ENCODE results near the gene PACSIN2. TPM values are rescaled to one million over a fixed set of nuclear protein-coding genes. Genes with fewer than 3 reads are reported as not detected.

Gene PACSIN2
- total RNA-seq, 1 donor from 2014 or later, result 93.7 TPM

- no peaks in the 10 kb centered on the region for H3K9me3 Mint-ChIP-seq (ENCODE audit: unreplicated experiment)
- H3K4me1 Mint-ChIP-seq (ENCODE audit: unreplicated experiment), result peaks cover 28% of the 10 kb centered on the region
- TF ChIP-seq CTCF (IDR thresholded peaks at IDR 0.05; ENCODE audit: unreplicated experiment), result no peak
- H3K27me3 Mint-ChIP-seq (ENCODE audit: unreplicated experiment), result peaks cover 2% of the 10 kb centered on the region
- no peak for DNase-seq (ENCODE audit: low spot score)
- H3K36me3 Mint-ChIP-seq (ENCODE audit: low read depth, unreplicated experiment), result peaks cover 5% of the 10 kb centered on the region
- no peak overlapping the region for H3K4me3 Mint-ChIP-seq (ENCODE audit: unreplicated experiment)
- H3K27ac Mint-ChIP-seq (ENCODE audit: unreplicated experiment), result peak overlapping the region; percentile 37
These were observed 98.8 kb downstream of the PACSIN2 start for GRCh38 chr22:42915980-42916765.

GRCh38 chr22:42914511-42915076, 100.4 kb downstream of the PACSIN2 start:
- DNase-seq (ENCODE audit: low spot score), result no peak
- TF ChIP-seq CTCF (IDR thresholded peaks at IDR 0.05; ENCODE audit: unreplicated experiment), result no peak
- H3K4me3 Mint-ChIP-seq (ENCODE audit: unreplicated experiment), result no peak overlapping the region
- H3K4me1 Mint-ChIP-seq (ENCODE audit: unreplicated experiment), result peaks cover 28% of the 10 kb centered on the region
- no peaks in the 10 kb centered on the region for H3K9me3 Mint-ChIP-seq (ENCODE audit: unreplicated experiment)
- H3K27ac Mint-ChIP-seq (ENCODE audit: unreplicated experiment), result no peak overlapping the region
- no peaks in the 10 kb centered on the region for H3K27me3 Mint-ChIP-seq (ENCODE audit: unreplicated experiment)
- peaks cover 5% of the 10 kb centered on the region for H3K36me3 Mint-ChIP-seq (ENCODE audit: low read depth, unreplicated experiment)

- DNase-seq (ENCODE audit: low spot score), result no peak
- no peaks in the 10 kb centered on the region for H3K9me3 Mint-ChIP-seq (ENCODE audit: unreplicated experiment)
- no peak overlapping the region for H3K27ac Mint-ChIP-seq (ENCODE audit: unreplicated experiment)
- H3K4me1 Mint-ChIP-seq (ENCODE audit: unreplicated experiment), result peaks cover 29% of the 10 kb centered on the region
- H3K36me3 Mint-ChIP-seq (ENCODE audit: low read depth, unreplicated experiment), result peaks cover 9% of the 10 kb centered on the region
- H3K4me3 Mint-ChIP-seq (ENCODE audit: unreplicated experiment), result no peak overlapping the region
- no peaks in the 10 kb centered on the region for H3K27me3 Mint-ChIP-seq (ENCODE audit: unreplicated experiment)
- TF ChIP-seq CTCF (IDR thresholded peaks at IDR 0.05; ENCODE audit: unreplicated experiment), result no peak
These were observed 101.0 kb downstream of the PACSIN2 start for GRCh38 chr22:42913874-42914510.

- no peak for DNase-seq (ENCODE audit: low spot score)
- Mint-ChIP-seq H3K27ac (ENCODE audit: unreplicated experiment) (no peak overlapping the region), H3K27me3 (ENCODE audit: unreplicated experiment) (no peaks in the 10 kb centered on the region), H3K9me3 (ENCODE audit: unreplicated experiment) (no peaks in the 10 kb centered on the region), H3K36me3 (ENCODE audit: low read depth, unreplicated experiment) (peaks cover 14% of the 10 kb centered on the region), H3K4me3 (ENCODE audit: unreplicated experiment) (no peak overlapping the region), H3K4me1 (ENCODE audit: unreplicated experiment) (peaks cover 42% of the 10 kb centered on the region)
- no peak for TF ChIP-seq CTCF (IDR thresholded peaks at IDR 0.05; ENCODE audit: unreplicated experiment)
These were observed 102.9 kb downstream of the PACSIN2 start for GRCh38 chr22:42912059-42912458.

Measured in endothelial cell (in vitro differentiated cells).